Nasal cavity respiratory epithelium epithelial cell of viscerocranial mucosa (primary cell): ENCODE measurements around the gene NOL7. TPM values are rescaled to one million over a fixed set of nuclear protein-coding genes. Genes with fewer than 3 reads are reported as not detected.

Experiments used
- total RNA-seq: library from RNA; depleted of rRNA; stranded (reverse); fragments of >200 nt; gene quantifications from 2 replicates; pipeline ENCODE4 v1.2.3, GENCODE V29; 2014

Gene NOL7
- 66.4 and 94.7 TPM in 2 replicates for total RNA-seq

GRCh38 chr6:13614926-13615791 is at the start of gene NOL7:
Gene NOL7 (plus strand): TSS chr6:13615335. CDS start chr6:13615359, 24 bp downstream.

DNA sequence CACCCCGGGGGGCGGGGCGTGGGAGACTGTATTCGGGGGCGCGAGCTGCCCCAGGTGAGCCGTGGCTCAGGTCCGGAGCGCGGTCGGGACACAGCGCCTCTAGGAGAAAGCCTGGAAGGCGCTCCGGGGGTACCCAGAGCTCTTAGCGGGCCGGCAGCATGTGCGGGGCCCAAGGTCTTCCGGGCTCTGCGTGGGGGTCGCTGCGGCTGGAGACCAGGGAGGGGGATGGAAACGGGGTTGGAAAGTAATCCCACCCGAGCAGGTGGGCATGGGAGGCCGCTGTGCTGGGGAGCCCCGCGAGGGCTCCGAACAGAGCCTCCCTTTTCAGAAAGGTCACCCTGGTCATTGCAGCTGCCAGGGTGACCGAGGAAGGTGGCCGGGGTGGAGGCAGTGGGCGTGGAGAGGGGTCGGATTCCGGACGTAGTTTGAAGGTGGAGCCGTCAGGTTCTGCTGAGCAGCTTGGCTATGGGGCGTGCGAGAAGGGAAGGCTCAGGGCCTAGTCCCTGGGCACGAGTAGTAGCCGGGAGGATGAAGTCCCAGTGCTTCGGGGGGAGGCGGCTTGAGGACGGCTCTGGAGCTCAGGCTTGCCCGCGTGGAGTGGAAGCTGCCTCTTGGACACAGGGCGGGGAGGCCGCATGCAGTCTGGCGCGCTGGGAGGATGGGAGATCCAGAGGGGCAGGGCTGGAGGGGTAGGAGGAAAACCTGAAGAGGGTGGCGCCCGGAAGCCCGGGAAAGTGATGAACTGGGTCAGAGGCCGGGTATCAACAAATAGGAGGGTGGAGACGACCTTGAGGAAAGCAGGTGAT is 40.4 kb upstream of the NOL7 start, which contains the start of gene SIRT5:
Gene SIRT5 (plus strand): TSS at position 31 of the 806 bp plus-strand sequence. CDS start 9,510 bp downstream, outside the sequence.

Other genes starting within 250 kb of the NOL7 start
- gene GFOD1, start 127.7 kb upstream of the NOL7 start, total RNA-seq, result 33.8 and 41.4 TPM in 2 replicates
- 13.7 and 17.5 TPM in 2 replicates for gene SIRT5, start 40.7 kb upstream of the NOL7 start, total RNA-seq
- gene RANBP9, start 96.5 kb downstream of the NOL7 start, total RNA-seq, result 43.7 and 78.4 TPM in 2 replicates
- gene MCUR1, start 199.2 kb downstream of the NOL7 start, total RNA-seq, result 21.9 and 23.2 TPM in 2 replicates